HG02763 (cell line): ENCODE data around the gene GPR37L1.
"Not testable (repeated sequence)": the region's sequence is repeated elsewhere in the genome, so short reads cannot be mapped to it uniquely, and the experiment has no call there.

Source experiments
- ATAC-seq: cut with Tn5 transposase; IDR thresholded peaks from one replicate; pipeline ENCODE4 v1.9.1; 2021; ENCODE audit warnings: mild to moderate bottlenecking, moderate library complexity; ENCODE audit not compliant: unreplicated experiment

GPR37L1 gene

DNA sequence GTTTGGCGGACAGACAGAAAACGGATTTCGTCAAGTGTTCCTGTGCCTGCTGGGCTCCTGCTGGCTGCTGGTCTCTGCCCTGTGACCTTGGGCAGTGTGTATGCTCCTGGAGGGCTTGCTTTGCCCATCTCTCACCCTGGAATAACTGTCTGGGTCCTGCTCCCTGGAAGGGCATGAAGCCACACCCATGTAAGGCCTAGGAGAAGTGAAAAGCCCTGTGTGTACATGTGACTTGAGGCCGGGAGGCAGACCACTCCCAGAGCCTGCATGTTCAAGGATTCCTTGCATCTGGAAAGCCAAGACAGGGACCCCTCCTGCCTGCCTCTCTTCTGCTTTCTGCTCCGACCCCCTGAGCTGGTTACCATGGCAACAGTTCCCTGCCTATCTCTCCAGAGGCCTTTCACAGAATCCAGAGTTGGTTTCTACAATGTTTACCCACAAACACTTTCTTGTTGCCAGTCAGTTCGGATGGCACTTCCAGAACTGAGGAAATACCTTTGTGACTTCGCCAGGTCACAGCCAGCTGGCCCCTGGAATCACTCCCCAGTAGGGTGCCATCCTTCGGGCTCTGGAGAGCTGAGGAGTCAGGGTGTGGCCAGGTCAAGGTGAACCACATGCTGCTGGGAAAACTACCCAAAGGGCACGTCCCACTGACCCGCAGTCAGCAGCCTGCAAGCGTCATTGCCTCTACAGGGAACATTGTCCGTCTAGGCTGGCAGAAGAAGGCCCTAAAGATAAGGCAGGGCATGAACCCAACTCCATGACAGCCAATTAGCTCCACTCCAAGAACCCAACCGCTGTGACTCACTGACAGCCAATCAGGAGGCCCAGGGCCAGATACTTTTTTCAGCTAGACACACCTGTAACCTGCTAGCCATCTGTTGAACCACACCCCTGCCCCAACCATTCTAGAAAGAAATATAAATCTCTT, 14.7 kb upstream of the GPR37L1 start:
- ATAC-seq: no peak

DNA sequence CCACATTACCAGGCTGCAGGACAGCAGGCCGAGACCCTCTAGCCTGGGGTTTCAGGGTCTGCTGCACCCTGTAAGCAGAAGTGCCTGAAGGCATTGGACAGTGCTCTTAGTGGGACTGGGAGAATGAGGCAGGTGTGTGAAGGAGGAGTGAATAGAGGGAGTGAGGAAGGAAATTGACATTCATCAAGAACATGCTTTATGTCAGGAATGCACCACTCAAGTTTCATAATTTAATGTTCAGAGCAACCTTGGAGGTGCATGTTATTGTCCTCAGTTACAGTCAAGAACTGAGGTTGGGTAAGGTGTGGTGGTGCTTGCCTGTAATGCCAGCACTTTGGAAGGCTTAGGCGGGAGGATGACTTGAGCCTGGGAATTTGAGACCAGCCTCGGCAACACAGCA, 11.7 kb upstream of the GPR37L1 start:
- no peak for ATAC-seq

- not testable (repeated sequence) for ATAC-seq
Measured at GRCh38 chr1:202111589-202111988, 11.1 kb upstream of the GPR37L1 start.

DNA sequence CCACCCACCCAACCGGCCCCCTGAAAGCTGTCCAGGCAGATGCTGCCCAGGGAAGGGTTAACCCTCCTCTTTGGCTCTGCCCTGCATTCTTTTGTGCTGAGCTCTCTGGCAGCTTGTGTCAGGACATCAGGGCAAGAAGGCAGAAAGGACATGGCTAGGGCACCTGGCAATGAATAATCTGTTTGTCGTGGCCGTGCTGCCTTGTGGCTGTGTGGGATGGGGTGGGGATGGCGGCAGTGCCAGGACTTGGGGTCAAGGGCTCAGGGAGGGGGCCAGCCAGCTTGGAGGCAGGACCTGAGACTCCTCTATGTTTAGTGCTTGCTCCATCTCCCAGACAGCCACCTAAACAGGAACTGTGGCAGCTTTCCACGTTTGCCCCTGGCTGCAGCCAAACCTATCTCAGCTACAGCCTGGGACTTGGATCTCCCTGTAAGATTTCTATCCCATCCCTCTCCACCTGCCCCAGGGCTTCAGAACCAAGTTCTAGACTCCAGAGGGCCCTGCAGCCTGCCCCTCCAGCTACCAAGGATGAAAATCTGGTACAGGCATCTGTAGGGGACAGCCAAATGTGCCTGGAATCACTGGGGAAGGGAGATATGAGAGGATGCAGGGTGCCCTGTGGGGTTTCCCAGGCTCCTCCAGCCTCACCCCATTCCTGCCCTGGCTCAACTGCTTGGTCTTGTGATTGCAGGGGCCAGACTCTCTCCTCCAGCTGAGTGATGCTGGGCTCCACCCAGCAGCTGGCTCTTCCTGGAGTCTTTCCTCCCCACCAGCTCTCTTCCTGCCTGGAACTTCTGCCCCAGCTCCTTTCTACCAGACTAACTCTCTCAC, 9.6 kb upstream of the GPR37L1 start:
- no peak for ATAC-seq

- no peak for ATAC-seq
Measured at GRCh38 chr1:202113690-202114300, 8.9 kb upstream of the GPR37L1 start.

DNA sequence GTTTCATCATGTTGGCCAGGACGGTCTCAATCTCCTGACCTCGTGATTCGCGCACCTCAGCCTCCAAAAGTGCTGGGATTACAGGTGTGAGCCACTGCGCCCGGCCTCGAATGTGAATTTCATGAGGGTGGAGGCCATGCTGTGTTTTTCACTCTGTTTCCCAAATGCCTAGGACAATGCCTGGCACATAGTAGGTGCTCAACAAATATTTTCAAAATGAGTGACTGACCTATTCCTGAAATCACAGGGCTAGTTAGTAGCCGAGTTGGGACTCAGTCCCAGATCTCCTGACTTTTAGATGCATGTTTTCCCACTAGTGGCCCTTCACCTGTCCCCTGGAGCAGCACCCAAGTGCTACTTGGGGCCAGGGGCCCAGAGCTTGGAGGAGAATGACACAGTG, 6.4 kb upstream of the GPR37L1 start:
- no peak for ATAC-seq

DNA sequence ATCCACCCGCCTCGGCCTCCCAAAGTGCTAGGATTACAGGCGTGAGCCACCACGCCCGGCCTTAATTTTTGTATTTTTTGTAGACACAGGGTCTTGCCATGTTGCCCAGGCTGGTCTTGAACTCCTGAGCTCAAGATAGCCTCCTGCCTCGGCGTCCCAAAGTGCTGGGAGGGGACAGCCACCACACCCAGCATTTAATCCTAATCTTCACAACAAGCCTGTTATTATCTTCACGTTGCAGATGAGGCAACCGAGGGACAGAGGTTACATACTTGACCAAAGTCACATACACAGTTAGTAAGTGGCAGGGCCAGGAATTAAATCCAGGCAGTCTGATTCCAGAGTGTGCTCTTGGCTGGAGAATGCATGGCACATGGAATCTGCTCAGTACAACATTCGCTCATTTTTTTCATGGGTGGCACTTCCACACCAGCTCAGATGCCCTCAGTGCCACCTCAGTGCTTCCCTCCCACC, 4.8 kb upstream of the GPR37L1 start:
- no peak for ATAC-seq

DNA sequence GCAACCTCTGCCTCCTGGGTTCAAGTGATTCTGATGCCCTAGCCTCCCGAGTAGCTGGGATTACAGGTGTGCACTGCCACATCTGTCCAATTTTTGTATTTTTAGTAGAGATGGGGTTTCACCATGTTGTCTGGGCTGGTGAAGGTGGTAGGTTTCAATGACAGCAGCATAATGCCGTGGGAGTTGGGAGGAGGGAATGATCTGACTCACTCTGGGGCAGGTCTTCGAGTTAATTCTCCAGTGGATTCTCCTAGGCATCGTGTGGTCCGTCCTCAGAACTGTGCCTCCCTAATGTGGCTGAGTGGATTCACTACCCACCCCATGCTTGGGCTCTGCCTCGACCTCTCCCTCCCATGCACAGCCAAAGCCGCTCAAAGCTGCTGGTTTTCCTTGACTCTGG, 1.7 kb upstream of the GPR37L1 start:
- ATAC-seq: no peak

GRCh38 chr1:202123336-202123813, 658 bp downstream of the GPR37L1 start:
- ATAC-seq: no peak

DNA sequence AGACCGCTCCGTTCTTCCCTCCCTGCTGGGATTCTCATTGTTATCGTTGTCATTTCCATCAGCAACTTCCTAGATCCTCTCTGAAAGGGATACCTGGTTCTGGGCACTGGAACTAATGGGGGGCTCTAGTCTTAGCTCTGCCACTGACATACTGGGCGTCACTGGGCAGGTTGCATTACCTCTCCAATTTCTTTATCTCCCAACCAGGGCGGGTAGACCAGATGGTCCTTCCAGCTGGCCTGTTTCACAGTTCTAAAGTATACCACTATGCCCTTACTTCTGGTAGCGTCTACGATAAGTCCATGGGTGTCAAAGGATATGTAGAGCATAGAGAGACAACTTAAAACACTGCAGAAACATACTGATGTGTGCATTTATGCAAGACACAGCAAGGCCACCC, 1.4 kb downstream of the GPR37L1 start:
- no peak for ATAC-seq

DNA sequence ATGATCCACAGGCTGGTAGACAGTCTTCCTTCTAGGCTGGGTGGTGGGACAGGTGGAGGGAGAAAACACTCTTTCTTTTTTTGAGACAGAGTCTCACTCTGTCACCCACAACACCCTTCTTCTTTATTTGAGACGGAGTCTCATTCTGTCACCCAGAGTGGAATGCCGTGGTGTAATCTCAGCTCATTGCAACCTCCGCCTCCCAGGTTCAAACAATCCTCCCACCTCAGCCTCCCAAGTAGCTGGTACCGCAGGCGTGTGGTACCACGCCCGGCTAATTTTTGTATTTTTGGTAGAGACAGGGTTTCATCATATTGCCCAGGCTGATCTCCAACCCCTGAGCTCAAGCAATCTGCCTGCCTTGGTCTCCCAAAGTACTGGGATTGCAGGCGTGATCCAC, 2.9 kb downstream of the GPR37L1 start:
- no peak for ATAC-seq

DNA sequence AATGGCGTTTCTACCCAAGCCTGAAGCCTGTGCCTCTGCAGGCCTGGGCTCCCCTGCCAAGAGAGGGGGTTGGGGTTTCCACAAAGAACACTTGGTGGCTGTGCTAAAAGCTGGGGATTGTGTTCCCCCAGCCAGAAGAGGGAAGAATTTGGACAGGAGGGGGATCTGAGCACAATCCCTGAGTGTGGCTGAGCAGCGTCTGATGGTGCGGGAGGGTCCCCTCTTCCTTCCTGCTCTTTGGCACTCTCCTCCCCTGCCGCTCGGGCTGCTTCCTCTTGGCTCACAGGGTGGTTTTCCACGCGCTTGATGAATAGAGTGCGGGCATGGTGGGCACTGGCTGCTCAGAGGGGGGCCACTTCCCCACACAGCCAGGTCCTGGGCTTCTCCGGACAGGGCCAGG, 3.7 kb downstream of the GPR37L1 start:
- no peak for ATAC-seq

DNA sequence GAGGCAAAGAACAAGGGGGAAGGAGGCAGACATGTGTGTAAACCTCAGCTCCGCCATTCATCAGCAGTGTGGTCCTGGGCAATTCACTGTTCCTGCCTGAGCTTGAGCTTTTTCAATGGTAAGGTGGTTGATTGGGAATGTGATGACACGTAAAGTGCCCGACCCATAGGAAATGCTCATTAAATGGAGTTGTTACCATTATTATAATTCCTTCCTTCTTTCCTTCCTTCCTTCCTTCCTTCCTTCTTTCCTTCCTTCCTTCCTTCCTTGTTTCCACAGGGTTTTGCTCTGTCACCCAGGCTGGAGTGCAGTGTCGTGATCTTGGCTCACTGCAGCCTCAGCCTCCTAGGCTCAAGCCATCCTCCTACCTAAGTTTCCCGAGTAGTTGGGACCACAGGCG, 4.3 kb downstream of the GPR37L1 start:
- no peak for ATAC-seq

DNA sequence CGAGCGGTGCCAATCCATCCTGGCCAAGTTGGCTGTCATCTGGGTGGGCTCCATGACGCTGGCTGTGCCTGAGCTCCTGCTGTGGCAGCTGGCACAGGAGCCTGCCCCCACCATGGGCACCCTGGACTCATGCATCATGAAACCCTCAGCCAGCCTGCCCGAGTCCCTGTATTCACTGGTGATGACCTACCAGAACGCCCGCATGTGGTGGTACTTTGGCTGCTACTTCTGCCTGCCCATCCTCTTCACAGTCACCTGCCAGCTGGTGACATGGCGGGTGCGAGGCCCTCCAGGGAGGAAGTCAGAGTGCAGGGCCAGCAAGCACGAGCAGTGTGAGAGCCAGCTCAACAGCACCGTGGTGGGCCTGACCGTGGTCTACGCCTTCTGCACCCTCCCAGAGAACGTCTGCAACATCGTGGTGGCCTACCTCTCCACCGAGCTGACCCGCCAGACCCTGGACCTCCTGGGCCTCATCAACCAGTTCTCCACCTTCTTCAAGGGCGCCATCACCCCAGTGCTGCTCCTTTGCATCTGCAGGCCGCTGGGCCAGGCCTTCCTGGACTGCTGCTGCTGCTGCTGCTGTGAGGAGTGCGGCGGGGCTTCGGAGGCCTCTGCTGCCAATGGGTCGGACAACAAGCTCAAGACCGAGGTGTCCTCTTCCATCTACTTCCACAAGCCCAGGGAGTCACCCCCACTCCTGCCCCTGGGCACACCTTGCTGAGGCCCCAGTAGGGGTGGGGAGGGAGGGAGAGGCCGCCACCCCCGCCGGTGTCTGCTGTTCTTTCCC, 5.3 kb downstream of the GPR37L1 start:
- no peak for ATAC-seq

DNA sequence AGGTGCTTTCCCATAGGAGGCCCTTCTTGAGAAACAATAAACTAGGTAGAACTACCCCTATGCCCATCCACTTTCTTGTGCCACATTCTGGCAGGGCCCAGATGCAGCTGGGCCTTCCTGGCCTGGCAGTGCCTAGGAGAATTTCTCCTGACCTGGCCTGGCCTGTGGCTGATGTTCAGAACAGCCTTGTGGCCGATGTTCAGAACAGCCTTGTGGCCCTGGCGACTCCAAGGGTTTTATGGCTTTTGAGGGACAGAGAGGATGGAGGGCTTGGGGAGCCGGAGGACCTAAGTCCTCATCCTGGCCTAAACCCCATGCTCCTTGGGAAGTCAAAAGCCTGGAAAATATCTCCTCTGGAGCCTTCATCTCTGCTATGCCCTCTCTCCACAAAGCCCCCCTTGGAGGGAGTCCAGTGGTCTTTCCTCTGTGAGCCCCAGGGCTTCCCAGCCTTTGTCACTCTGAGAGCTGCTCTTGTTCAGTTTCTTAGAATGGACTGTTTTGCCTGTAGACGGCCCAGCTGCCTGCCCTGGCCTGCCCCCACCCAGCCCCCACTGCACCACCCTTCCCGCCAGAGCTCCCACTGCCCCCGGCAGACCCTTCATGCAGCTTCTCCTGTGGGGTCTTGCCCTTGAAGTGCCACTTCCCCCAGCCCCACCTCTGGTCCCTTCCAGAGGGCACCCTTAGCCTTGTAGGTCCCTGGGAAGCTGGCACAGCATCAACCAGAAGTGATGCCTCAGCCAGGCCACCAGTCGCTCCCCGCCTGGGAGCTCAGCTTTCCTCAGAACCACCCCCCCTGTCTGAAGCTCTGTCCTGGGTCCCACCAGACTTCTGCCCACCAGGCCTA, 7.0 kb downstream of the GPR37L1 start:
- no peak for ATAC-seq

- ATAC-seq: no peak
Measured at GRCh38 chr1:202130297-202130721, 7.6 kb downstream of the GPR37L1 start.

- no peak for ATAC-seq
Measured at GRCh38 chr1:202130816-202131522, 8.3 kb downstream of the GPR37L1 start.

DNA sequence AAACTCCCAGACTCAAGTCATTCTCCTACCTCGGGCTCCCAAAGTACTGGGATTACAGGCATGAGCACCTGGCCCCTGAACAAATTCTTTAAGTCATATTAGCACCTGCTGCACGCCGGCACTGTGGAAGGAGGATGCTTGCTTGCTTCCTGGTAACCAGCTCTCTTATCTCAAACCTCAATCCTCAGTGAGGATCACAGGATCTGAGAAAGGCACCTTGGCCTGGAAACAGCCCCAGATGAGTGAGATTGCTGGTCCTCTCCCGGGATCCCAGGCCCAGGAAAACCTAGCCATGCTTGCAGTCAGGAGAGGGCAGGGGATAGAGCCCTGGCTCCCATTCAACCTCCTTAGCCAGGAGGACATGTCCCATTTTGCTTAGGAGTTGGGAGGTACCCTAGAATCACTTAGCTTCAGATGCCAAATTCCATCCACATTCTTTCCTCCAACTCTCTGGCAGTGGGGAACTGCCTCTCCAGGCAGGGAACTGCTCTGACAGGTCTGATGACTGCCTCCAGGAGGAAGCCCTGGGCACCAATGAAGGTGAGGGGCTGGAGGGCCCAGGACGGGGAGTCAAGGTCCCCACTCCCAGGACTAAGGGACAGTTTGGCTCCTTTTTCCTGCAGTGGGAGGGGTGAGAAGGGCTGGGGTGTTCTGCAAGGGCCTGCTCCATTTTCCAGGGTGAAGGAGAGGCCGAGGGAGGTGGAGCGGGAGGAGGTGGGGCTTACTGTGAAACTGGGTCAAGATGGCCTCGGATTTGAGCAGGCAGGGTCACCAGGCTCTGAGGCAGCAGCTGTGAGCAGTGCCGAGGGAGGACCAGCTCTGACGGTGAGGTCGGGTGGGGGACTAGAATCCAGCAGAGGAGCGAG, 9.5 kb downstream of the GPR37L1 start:
- no peak for ATAC-seq
